Thyroid gland (tissue), 4 donors: ENCODE measurements around the gene CALB2. TPM values are rescaled to one million over a fixed set of nuclear protein-coding genes. Genes with fewer than 3 reads are reported as not detected.

ENCODE experiments used
- DNase-seq, 2 donors: peaks; one replicate each; pipeline ENCODE4 v3.0.0-alpha.2; 2019
- H3K27ac ChIP-seq, 3 donors: fragments of 200-600 bp; sonication (generic); 1 replicate in 2 of 3; 2 replicates in 1 of 3; pipeline ENCODE4 v1.5.1; 2016 to 2019; ENCODE audit warnings: mild to moderate bottlenecking in 1 of 3, moderate library complexity in 1 of 3
- H3K27me3 ChIP-seq: fragments of 200-600 bp; sonication (generic); one replicate; pipeline ENCODE4 v1.5.1; 2019
- H3K36me3 ChIP-seq, 2 donors: fragments of 200-600 bp; sonication (generic); one replicate each; pipeline ENCODE4 v1.5.1; 2016 to 2019
- H3K4me1 ChIP-seq, 2 donors: fragments of 200-600 bp; sonication (generic); one replicate each; pipeline ENCODE4 v1.5.1; 2017 to 2019
- H3K4me3 ChIP-seq, 3 donors: fragments of 200-600 bp; sonication (generic); replicated peaks in 1 of 3; 1 replicate in 2 of 3; 2 replicates in 1 of 3; pipeline ENCODE4 v1.5.1; 2016; ENCODE audit warnings: mild to moderate bottlenecking in 1 of 3
- H3K9me3 ChIP-seq: fragments of 200-600 bp; sonication (generic); one replicate; pipeline ENCODE4 v1.5.1; 2017
- POLR2A ChIP-seq, 2 donors: fragments of 450-650 bp; IDR thresholded peaks; one replicate each; pipeline ENCODE4 v1.6.1; 2017; ENCODE audit warnings: antibody characterized with exemption in 2 of 2, mild to moderate bottlenecking in 2 of 2, moderate library complexity in 1 of 2
- whole genome bisulfite sequencing, 2 donors: methylation state at CpG; one replicate each; pipeline ENCODE4 v1.1.5; 2017; 5-methylcytosine and 5-hydroxymethylcytosine counted together
- intact Hi-C: fragments of 100-400 bp; cut with DNase I; formaldehyde crosslinking; loops from one replicate; pipeline ENCODE4 v1.15.1; 2023
- total RNA-seq, 4 donors: library from RNA; depleted of rRNA; stranded (reverse); fragments of >200 nt; gene quantifications; one replicate each; pipeline ENCODE4 v1.2.3, GENCODE V29; 2016
- TF ChIP-seq, protein P1 (sequence below), 6 experiments: fragments of 200-600 bp in 3 of 6; fragments of 450-650 bp in 3 of 6; sonication (generic) in 3 of 6; IDR thresholded peaks; one replicate each; pipeline ENCODE4 v1.5.1; 2016 to 2019; ENCODE audit warnings: antibody characterized with exemption in 6 of 6, mild to moderate bottlenecking in 2 of 6, inconsistent platforms in 1 of 6, moderate library complexity in 1 of 6

CALB2 gene
- total RNA-seq, 4 donors from 2014 or later, result 0.81 TPM; not detected in 3

DNA sequence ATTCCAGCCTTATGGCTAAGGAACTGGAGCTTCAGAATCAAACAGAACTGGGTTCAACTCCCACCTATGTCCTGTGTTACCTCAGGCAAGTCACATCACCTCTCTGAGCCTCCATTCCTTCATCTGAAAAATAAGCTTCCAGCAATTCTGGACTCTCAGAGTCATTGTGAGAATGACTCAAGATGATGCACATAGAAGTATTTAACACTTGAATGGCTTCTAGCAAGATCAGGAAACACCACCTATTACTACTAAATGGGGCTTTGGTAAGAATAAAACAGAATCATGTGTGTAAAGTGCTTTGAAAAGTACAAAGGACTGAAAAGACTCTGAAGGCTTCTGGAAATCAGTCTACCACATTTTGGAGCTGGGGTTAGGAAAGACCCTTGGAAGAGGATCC, 30.8 kb upstream of the CALB2 start:
- H3K4me1 ChIP-seq, result no peaks in the 10 kb centered on the region
- no peaks in the 10 kb centered on the region for H3K9me3 ChIP-seq
- TF ChIP-seq POLR2A (IDR thresholded peaks at IDR 0.05), result no peak
- TF ChIP-seq, protein P1, sequence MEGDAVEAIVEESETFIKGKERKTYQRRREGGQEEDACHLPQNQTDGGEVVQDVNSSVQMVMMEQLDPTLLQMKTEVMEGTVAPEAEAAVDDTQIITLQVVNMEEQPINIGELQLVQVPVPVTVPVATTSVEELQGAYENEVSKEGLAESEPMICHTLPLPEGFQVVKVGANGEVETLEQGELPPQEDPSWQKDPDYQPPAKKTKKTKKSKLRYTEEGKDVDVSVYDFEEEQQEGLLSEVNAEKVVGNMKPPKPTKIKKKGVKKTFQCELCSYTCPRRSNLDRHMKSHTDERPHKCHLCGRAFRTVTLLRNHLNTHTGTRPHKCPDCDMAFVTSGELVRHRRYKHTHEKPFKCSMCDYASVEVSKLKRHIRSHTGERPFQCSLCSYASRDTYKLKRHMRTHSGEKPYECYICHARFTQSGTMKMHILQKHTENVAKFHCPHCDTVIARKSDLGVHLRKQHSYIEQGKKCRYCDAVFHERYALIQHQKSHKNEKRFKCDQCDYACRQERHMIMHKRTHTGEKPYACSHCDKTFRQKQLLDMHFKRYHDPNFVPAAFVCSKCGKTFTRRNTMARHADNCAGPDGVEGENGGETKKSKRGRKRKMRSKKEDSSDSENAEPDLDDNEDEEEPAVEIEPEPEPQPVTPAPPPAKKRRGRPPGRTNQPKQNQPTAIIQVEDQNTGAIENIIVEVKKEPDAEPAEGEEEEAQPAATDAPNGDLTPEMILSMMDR (IDR thresholded peaks at IDR 0.05), result no peak
- no peak overlapping the region for H3K4me3 ChIP-seq
- no peak overlapping the region for H3K27ac ChIP-seq
- intact Hi-C loops, result no loop called here
- DNase-seq, result no peak
- no peaks in the 10 kb centered on the region for H3K27me3 ChIP-seq
- no peaks in the 10 kb centered on the region for H3K36me3 ChIP-seq

DNA sequence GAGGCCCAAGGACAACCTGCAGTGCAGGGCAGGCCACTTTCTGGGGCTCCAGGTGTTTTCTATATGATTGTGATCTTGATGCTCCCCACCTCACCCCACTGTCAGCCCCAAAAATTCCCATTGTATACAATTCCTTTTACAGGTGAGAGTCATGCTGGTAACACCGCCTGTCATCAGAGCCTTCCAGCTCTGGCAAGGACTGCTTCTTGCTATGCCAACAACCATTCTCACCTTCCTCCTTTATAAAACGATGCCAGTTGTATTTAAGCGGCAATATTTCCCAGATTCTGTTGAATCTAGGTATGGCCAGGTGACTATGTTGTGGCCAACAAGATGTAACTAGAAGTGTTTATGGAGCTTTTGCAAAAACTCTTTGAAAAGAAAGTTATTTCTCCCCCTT, 30.4 kb upstream of the CALB2 start:
- intact Hi-C loops, result no loop called here
- Histone ChIP-seq H3K27me3 (no peaks in the 10 kb centered on the region), H3K27ac (no peak overlapping the region), H3K36me3 (no peaks in the 10 kb centered on the region), H3K4me3 (no peak overlapping the region), H3K9me3 (no peaks in the 10 kb centered on the region), H3K4me1 (no peaks in the 10 kb centered on the region)
- 88% methylated on average over 3 of the region's 3 CpGs for WGBS, 2 donors
- no peak for TF ChIP-seq POLR2A (IDR thresholded peaks at IDR 0.05)
- TF ChIP-seq, protein P1 (IDR thresholded peaks at IDR 0.05), result no peak
- DNase-seq, result no peak

DNA sequence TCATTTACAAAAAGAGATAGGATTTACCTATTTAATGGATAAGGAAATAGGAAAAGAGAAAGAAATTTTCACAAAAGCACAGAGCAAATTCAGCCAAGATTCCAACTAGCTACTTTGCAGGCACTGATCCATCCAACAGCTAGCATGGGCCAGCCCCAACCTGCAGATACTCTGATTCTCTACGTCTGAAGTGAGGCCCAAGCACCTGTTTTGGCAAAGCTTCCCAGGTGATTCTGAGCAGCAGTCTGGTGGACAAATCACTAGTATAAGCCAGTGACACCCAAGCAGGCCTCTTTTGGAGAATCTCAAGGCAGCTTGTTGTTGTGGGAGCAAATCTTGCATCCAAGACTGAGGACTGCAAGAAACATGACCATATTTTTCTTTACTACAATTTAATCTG, 20.9 kb upstream of the CALB2 start:
- Histone ChIP-seq H3K4me1 (no peaks in the 10 kb centered on the region), H3K27me3 (no peaks in the 10 kb centered on the region), H3K27ac (no peak overlapping the region), H3K9me3 (no peaks in the 10 kb centered on the region), H3K36me3 (no peaks in the 10 kb centered on the region), H3K4me3 (no peak overlapping the region)
- TF ChIP-seq, protein P1 (IDR thresholded peaks at IDR 0.05), result no peak
- no peak for TF ChIP-seq POLR2A (IDR thresholded peaks at IDR 0.05)
- DNase-seq, result no peak
- intact Hi-C loops, result no loop called here
- WGBS, 2 donors, result 24 to 47% methylated on average over 1 of the region's 1 CpG

DNA sequence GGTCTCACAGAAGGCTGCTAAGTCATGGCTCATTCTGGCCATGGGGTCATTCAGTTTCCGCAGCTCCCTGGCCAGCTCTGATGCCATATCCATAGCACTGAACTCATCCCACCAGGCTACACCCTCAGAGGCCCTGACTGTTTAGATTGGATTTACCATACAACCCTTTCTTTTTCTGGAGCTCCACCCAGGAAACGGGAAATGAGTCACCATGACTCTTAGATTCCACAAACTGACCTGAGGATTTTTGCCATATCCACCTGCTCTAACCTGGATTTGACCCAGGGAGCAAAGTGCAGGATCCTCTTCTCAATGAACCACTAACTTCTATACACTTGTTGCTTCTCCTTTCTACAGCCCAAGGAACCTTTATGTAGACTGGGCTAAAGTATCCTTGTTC, 20.3 kb upstream of the CALB2 start:
- intact Hi-C loops, result no loop called here
- no peak overlapping the region for H3K27ac ChIP-seq
- DNase-seq, result no peak

DNA sequence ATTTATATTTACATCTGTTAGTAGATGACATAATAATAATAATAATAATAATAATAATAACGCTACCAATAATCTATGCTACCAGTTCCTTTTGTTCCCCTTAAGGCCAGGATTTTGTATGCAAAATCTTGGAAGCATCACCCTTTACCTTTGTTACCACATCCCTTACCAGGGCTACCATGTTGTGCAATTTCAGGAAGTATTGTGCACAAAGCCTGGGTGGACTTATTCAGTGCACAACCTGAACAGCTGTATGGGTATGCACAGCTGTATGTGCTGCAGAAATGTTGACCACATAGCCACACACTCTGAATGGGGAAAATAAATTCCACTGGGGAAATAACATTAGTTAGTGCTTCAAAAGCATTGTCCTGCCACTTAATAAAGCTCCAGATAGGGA, 19.9 kb upstream of the CALB2 start:
- no peaks in the 10 kb centered on the region for H3K27me3 ChIP-seq
- no peak overlapping the region for H3K27ac ChIP-seq
- 82 to 88% methylated on average over 1 of the region's 1 CpG for WGBS, 2 donors
- DNase-seq, result no peak
- no peaks in the 10 kb centered on the region for H3K9me3 ChIP-seq
- H3K4me1 ChIP-seq, result no peaks in the 10 kb centered on the region
- TF ChIP-seq POLR2A (IDR thresholded peaks at IDR 0.05), result no peak
- TF ChIP-seq, protein P1 (IDR thresholded peaks at IDR 0.05), result no peak
- no peaks in the 10 kb centered on the region for H3K36me3 ChIP-seq
- intact Hi-C loops, result no loop called here
- no peak overlapping the region for H3K4me3 ChIP-seq

More for the DNA sequence above, 20.3 kb upstream of the CALB2 start:
- H3K9me3 ChIP-seq, result no peaks in the 10 kb centered on the region
- TF ChIP-seq, protein P1 (IDR thresholded peaks at IDR 0.05), result no peak
- TF ChIP-seq POLR2A (IDR thresholded peaks at IDR 0.05), result no peak
- H3K4me3 ChIP-seq, result no peak overlapping the region
- H3K36me3 ChIP-seq, result no peaks in the 10 kb centered on the region
- H3K4me1 ChIP-seq, result no peaks in the 10 kb centered on the region
- WGBS, 2 donors, result 79 to 88% methylated on average over 2 of the region's 2 CpGs
- no peaks in the 10 kb centered on the region for H3K27me3 ChIP-seq
